NCI-H82 (cell line): ENCODE results near the gene IL23A.
"Not testable (repeated sequence)": the region's sequence is repeated elsewhere in the genome, so short reads cannot be mapped to it uniquely, and the experiment has no call there.

Source experiments
- DNase-seq: peaks from one replicate; lab custom pipeline; 2025; lab: John Stamatoyannopoulos, UW

Gene IL23A

GRCh38 chr12:56326126-56326525 is 12.6 kb upstream of the IL23A start:
- DNase-seq: no peak

- no peak for DNase-seq
These were observed 12.2 kb upstream of the IL23A start for GRCh38 chr12:56326533-56326932.

GRCh38 chr12:56330936-56331490 is 7.7 kb upstream of the IL23A start:
- DNase-seq: no peak

GRCh38 chr12:56332512-56333196 is 6.0 kb upstream of the IL23A start:
- no peak for DNase-seq

GRCh38 chr12:56333197-56333678 is 5.4 kb upstream of the IL23A start:
- DNase-seq: peak; percentile 46

GRCh38 chr12:56333679-56334489 is 4.8 kb upstream of the IL23A start, which contains the start of gene PAN2:
PAN2 (minus strand) TSS chr12:56334000; CDS start chr12:56333094, 906 bp downstream.
- DNase-seq: peak; percentile 99

GRCh38 chr12:56334490-56334793 is 4.2 kb upstream of the IL23A start:
- no peak for DNase-seq

GRCh38 chr12:56335527-56335926 is 3.2 kb upstream of the IL23A start:
- not testable (repeated sequence) for DNase-seq

- DNase-seq: no peak
These were observed 2.1 kb upstream of the IL23A start for GRCh38 chr12:56336361-56337167.

GRCh38 chr12:56337753-56338251 is 882 bp upstream of the IL23A start:
- no peak for DNase-seq

- DNase-seq: no peak
These were observed 406 bp downstream of the IL23A start for GRCh38 chr12:56339158-56339422.

- no peak for DNase-seq
These were observed 2.9 kb downstream of the IL23A start for GRCh38 chr12:56341616-56342015.

- DNase-seq: not testable (repeated sequence)
These were observed 3.6 kb downstream of the IL23A start for GRCh38 chr12:56342290-56342689.

- DNase-seq: no peak
These were observed 8.0 kb downstream of the IL23A start for GRCh38 chr12:56346675-56347074.

- not testable (repeated sequence) for DNase-seq
These were observed 8.6 kb downstream of the IL23A start for GRCh38 chr12:56347255-56347654.

- DNase-seq: no peak
These were observed 10.1 kb downstream of the IL23A start for GRCh38 chr12:56348776-56349175.

- no peak for DNase-seq
These were observed 12.0 kb downstream of the IL23A start for GRCh38 chr12:56350662-56351061.

GRCh38 chr12:56351325-56351724 is 12.6 kb downstream of the IL23A start:
- DNase-seq: no peak

GRCh38 chr12:56358836-56359532 is 20.3 kb downstream of the IL23A start:
- DNase-seq: no peak

- peak; percentile 99 for DNase-seq
These were observed 21.4 kb downstream of the IL23A start, which contains the start of gene STAT2 for GRCh38 chr12:56359851-56360767. STAT2 (minus strand) TSS chr12:56360107; CDS start chr12:56356571, 3,536 bp downstream.
